ENCODE data around the gene HTRA3.

Gene HTRA3

GRCh38 chr4:8289151-8289750 is 19.7 kb downstream of the HTRA3 start:
- no peak overlapping the region for H2BK5ac ChIP-seq (ENCODE audit: low read length)
- no peak overlapping the region for H3K27ac ChIP-seq (ENCODE audit: low read depth, low read length)
- DNase-seq = no peak
- H3K27me3 ChIP-seq (ENCODE audit: insufficient read depth, low read length, poor library complexity) = no peaks in the 10 kb centered on the region
- H3K79me2 ChIP-seq (ENCODE audit: control insufficient read depth, insufficient read depth, low read length) = no peaks in the 10 kb centered on the region
- no peak overlapping the region for H3K23ac ChIP-seq (ENCODE audit: low read length)
- H3K79me1 ChIP-seq (ENCODE audit: low read length) = no peaks in the 10 kb centered on the region
- no peak overlapping the region for H2AK5ac ChIP-seq (ENCODE audit: low read length)
- no peak overlapping the region for H3K4ac ChIP-seq (ENCODE audit: low read depth, low read length)
- no peak overlapping the region for H2BK120ac ChIP-seq (ENCODE audit: low read depth, low read length)
- no peak overlapping the region for H3K9ac ChIP-seq (ENCODE audit: low read length)
- no peak overlapping the region for H4K8ac ChIP-seq (ENCODE audit: low read depth, low read length)
- H3K4me1 ChIP-seq (ENCODE audit: control insufficient read depth, low read depth, low read length) = no peaks in the 10 kb centered on the region
- H3K56ac ChIP-seq (ENCODE audit: low read length) = no peak overlapping the region
- H3K4me3 ChIP-seq (ENCODE audit: low read length) = no peak overlapping the region
- H3K4me2 ChIP-seq (ENCODE audit: low read length) = no peak overlapping the region
- no CpG with 5 or more reads among the region's 13 CpGs for WGBS (ENCODE audit: extremely low coverage, insufficient coverage, low lambda C conversion rate)
- H4K5ac ChIP-seq (ENCODE audit: low read length) = no peak overlapping the region
- no peak overlapping the region for H2BK15ac ChIP-seq (replicated peaks; ENCODE audit: low read depth)
- H3K18ac ChIP-seq (ENCODE audit: low read length) = no peak overlapping the region
- no peaks in the 10 kb centered on the region for H3K36me3 ChIP-seq (ENCODE audit: control insufficient read depth, insufficient read depth, low read length)

- no peak overlapping the region for H3K56ac ChIP-seq (ENCODE audit: low read length)
- no peaks in the 10 kb centered on the region for H3K79me2 ChIP-seq (ENCODE audit: control insufficient read depth, insufficient read depth, low read length)
- H3K4ac ChIP-seq (ENCODE audit: low read depth, low read length) = no peak overlapping the region
- H3K4me3 ChIP-seq (ENCODE audit: low read length) = no peak overlapping the region
- H4K8ac ChIP-seq (ENCODE audit: low read depth, low read length) = no peak overlapping the region
- H3K4me2 ChIP-seq (ENCODE audit: low read length) = no peak overlapping the region
- H3K27me3 ChIP-seq (ENCODE audit: insufficient read depth, low read length, poor library complexity) = no peaks in the 10 kb centered on the region
- H2BK15ac ChIP-seq (replicated peaks; ENCODE audit: low read depth) = no peak overlapping the region
- H2BK120ac ChIP-seq (ENCODE audit: low read depth, low read length) = no peak overlapping the region
- no peak overlapping the region for H2BK5ac ChIP-seq (ENCODE audit: low read length)
- no peak overlapping the region for H3K9ac ChIP-seq (ENCODE audit: low read length)
- no peaks in the 10 kb centered on the region for H3K36me3 ChIP-seq (ENCODE audit: control insufficient read depth, insufficient read depth, low read length)
- H3K4me1 ChIP-seq (ENCODE audit: control insufficient read depth, low read depth, low read length) = no peaks in the 10 kb centered on the region
- no peak overlapping the region for H3K27ac ChIP-seq (ENCODE audit: low read depth, low read length)
- no peak overlapping the region for H3K23ac ChIP-seq (ENCODE audit: low read length)
- DNase-seq = no peak
- H2AK5ac ChIP-seq (ENCODE audit: low read length) = no peak overlapping the region
- WGBS (ENCODE audit: extremely low coverage, insufficient coverage, low lambda C conversion rate) = no CpG with 5 or more reads among the region's 29 CpGs
- H4K5ac ChIP-seq (ENCODE audit: low read length) = no peak overlapping the region
- H3K79me1 ChIP-seq (ENCODE audit: low read length) = no peaks in the 10 kb centered on the region
- no peak overlapping the region for H3K18ac ChIP-seq (ENCODE audit: low read length)
Observed at GRCh38 chr4:8289956-8290700, 20.6 kb downstream of the HTRA3 start.

GRCh38 chr4:8290701-8290970 is 21.1 kb downstream of the HTRA3 start:
- H2BK5ac ChIP-seq (ENCODE audit: low read length) = no peak overlapping the region
- DNase-seq = no peak
- H3K4me2 ChIP-seq (ENCODE audit: low read length) = no peak overlapping the region
- H3K4ac ChIP-seq (ENCODE audit: low read depth, low read length) = no peak overlapping the region
- no peak overlapping the region for H2BK120ac ChIP-seq (ENCODE audit: low read depth, low read length)
- H3K9ac ChIP-seq (ENCODE audit: low read length) = no peak overlapping the region
- no peaks in the 10 kb centered on the region for H3K36me3 ChIP-seq (ENCODE audit: control insufficient read depth, insufficient read depth, low read length)
- H2AK5ac ChIP-seq (ENCODE audit: low read length) = no peak overlapping the region
- H3K27ac ChIP-seq (ENCODE audit: low read depth, low read length) = no peak overlapping the region
- no peaks in the 10 kb centered on the region for H3K27me3 ChIP-seq (ENCODE audit: insufficient read depth, low read length, poor library complexity)
- no peak overlapping the region for H3K18ac ChIP-seq (ENCODE audit: low read length)
- H3K23ac ChIP-seq (ENCODE audit: low read length) = no peak overlapping the region
- H3K4me1 ChIP-seq (ENCODE audit: control insufficient read depth, low read depth, low read length) = no peaks in the 10 kb centered on the region
- no peak overlapping the region for H2BK15ac ChIP-seq (replicated peaks; ENCODE audit: low read depth)
- H4K5ac ChIP-seq (ENCODE audit: low read length) = no peak overlapping the region
- no peak overlapping the region for H3K4me3 ChIP-seq (ENCODE audit: low read length)
- H3K56ac ChIP-seq (ENCODE audit: low read length) = no peak overlapping the region
- no peaks in the 10 kb centered on the region for H3K79me2 ChIP-seq (ENCODE audit: control insufficient read depth, insufficient read depth, low read length)
- WGBS (ENCODE audit: extremely low coverage, insufficient coverage, low lambda C conversion rate) = no CpG with 5 or more reads among the region's 8 CpGs
- H3K79me1 ChIP-seq (ENCODE audit: low read length) = no peaks in the 10 kb centered on the region
- H4K8ac ChIP-seq (ENCODE audit: low read depth, low read length) = no peak overlapping the region

GRCh38 chr4:8291036-8291682 is 21.6 kb downstream of the HTRA3 start:
- Histone ChIP-seq H3K56ac (ENCODE audit: low read length) (no peak overlapping the region), H3K9ac (ENCODE audit: low read length) (no peak overlapping the region), H2BK15ac (replicated peaks; ENCODE audit: low read depth) (no peak overlapping the region), H2AK5ac (ENCODE audit: low read length) (no peak overlapping the region), H3K18ac (ENCODE audit: low read length) (no peak overlapping the region), H4K8ac (ENCODE audit: low read depth, low read length) (no peak overlapping the region), H3K23ac (ENCODE audit: low read length) (no peak overlapping the region), H3K4ac (ENCODE audit: low read depth, low read length) (no peak overlapping the region), H2BK120ac (ENCODE audit: low read depth, low read length) (no peak overlapping the region), H2BK5ac (ENCODE audit: low read length) (no peak overlapping the region), H3K27ac (ENCODE audit: low read depth, low read length) (no peak overlapping the region), H4K5ac (ENCODE audit: low read length) (no peak overlapping the region), H3K4me3 (ENCODE audit: low read length) (no peak overlapping the region), H3K4me1 (ENCODE audit: control insufficient read depth, low read depth, low read length) (no peaks in the 10 kb centered on the region), H3K27me3 (ENCODE audit: insufficient read depth, low read length, poor library complexity) (no peaks in the 10 kb centered on the region), H3K36me3 (ENCODE audit: control insufficient read depth, insufficient read depth, low read length) (no peaks in the 10 kb centered on the region), H3K79me2 (ENCODE audit: control insufficient read depth, insufficient read depth, low read length) (no peaks in the 10 kb centered on the region), H3K4me2 (ENCODE audit: low read length) (no peak overlapping the region), H3K79me1 (ENCODE audit: low read length) (no peaks in the 10 kb centered on the region)
- DNase-seq = no peak
- WGBS (ENCODE audit: extremely low coverage, insufficient coverage, low lambda C conversion rate) = no CpG with 5 or more reads among the region's 21 CpGs

GRCh38 chr4:8291701-8292477 is 22.3 kb downstream of the HTRA3 start:
- WGBS (ENCODE audit: extremely low coverage, insufficient coverage, low lambda C conversion rate) = no CpG with 5 or more reads among the region's 19 CpGs
- Histone ChIP-seq H2BK5ac (ENCODE audit: low read length) (no peak overlapping the region), H3K27me3 (ENCODE audit: insufficient read depth, low read length, poor library complexity) (no peaks in the 10 kb centered on the region)

More at GRCh38 chr4:8291701-8292477, 22.3 kb downstream of the HTRA3 start:
- no peak overlapping the region for H3K4me3 ChIP-seq (ENCODE audit: low read length)
- no peak overlapping the region for H2BK120ac ChIP-seq (ENCODE audit: low read depth, low read length)
- no peak overlapping the region for H3K4ac ChIP-seq (ENCODE audit: low read depth, low read length)
- no peak overlapping the region for H3K56ac ChIP-seq (ENCODE audit: low read length)
- H3K36me3 ChIP-seq (ENCODE audit: control insufficient read depth, insufficient read depth, low read length) = no peaks in the 10 kb centered on the region
- H2AK5ac ChIP-seq (ENCODE audit: low read length) = no peak overlapping the region
- no peak overlapping the region for H4K8ac ChIP-seq (ENCODE audit: low read depth, low read length)
- DNase-seq = no peak
- H3K18ac ChIP-seq (ENCODE audit: low read length) = no peak overlapping the region
- no peak overlapping the region for H3K4me2 ChIP-seq (ENCODE audit: low read length)
- H3K9ac ChIP-seq (ENCODE audit: low read length) = no peak overlapping the region
- H3K23ac ChIP-seq (ENCODE audit: low read length) = no peak overlapping the region
- H4K5ac ChIP-seq (ENCODE audit: low read length) = no peak overlapping the region
- no peak overlapping the region for H3K27ac ChIP-seq (ENCODE audit: low read depth, low read length)
- no peaks in the 10 kb centered on the region for H3K79me1 ChIP-seq (ENCODE audit: low read length)
- H2BK15ac ChIP-seq (replicated peaks; ENCODE audit: low read depth) = no peak overlapping the region
- H3K79me2 ChIP-seq (ENCODE audit: control insufficient read depth, insufficient read depth, low read length) = no peaks in the 10 kb centered on the region
- no peaks in the 10 kb centered on the region for H3K4me1 ChIP-seq (ENCODE audit: control insufficient read depth, low read depth, low read length)

Data from mesendoderm (in vitro differentiated cells).